ENCODE results near the gene SLC44A1. TPM values are rescaled to one million over a fixed set of nuclear protein-coding genes. Genes with fewer than 3 reads are reported as not detected.

SLC44A1 gene
- total RNA-seq, 1 donor from 2014 or later, result 54.9 TPM

GRCh38 chr9:105275111-105275510 is 30.7 kb downstream of the SLC44A1 start:
- no peak for DNase-seq

GRCh38 chr9:105275938-105276337 is 31.5 kb downstream of the SLC44A1 start:
- DNase-seq, result no peak

- no peak for DNase-seq
These were observed 34.3 kb downstream of the SLC44A1 start for GRCh38 chr9:105278751-105279150.

GRCh38 chr9:105280691-105281090 is 36.2 kb downstream of the SLC44A1 start:
- no peak for DNase-seq

GRCh38 chr9:105281272-105281671 is 36.8 kb downstream of the SLC44A1 start:
- no peak for DNase-seq

- no peak for DNase-seq
These were observed 37.5 kb downstream of the SLC44A1 start for GRCh38 chr9:105281926-105282325.

GRCh38 chr9:105282870-105283621 is 38.6 kb downstream of the SLC44A1 start:
- DNase-seq, result no peak

GRCh38 chr9:105283795-105284194 is 39.3 kb downstream of the SLC44A1 start:
- DNase-seq, result no peak

- DNase-seq, result no peak
These were observed 40.0 kb downstream of the SLC44A1 start for GRCh38 chr9:105284463-105284862.

- no peak for DNase-seq
These were observed 41.6 kb downstream of the SLC44A1 start for GRCh38 chr9:105286098-105286497.

GRCh38 chr9:105289305-105289704 is 44.9 kb downstream of the SLC44A1 start:
- DNase-seq, result no peak

- no peak for DNase-seq
These were observed 46.0 kb downstream of the SLC44A1 start for GRCh38 chr9:105290418-105290817.

- DNase-seq, result no peak
These were observed 46.5 kb downstream of the SLC44A1 start for GRCh38 chr9:105290954-105291353.

GRCh38 chr9:105291422-105291859 is 47.0 kb downstream of the SLC44A1 start:
- no peak for DNase-seq

- no peak for DNase-seq
These were observed 47.5 kb downstream of the SLC44A1 start for GRCh38 chr9:105291938-105292337.

- no peak for DNase-seq
These were observed 49.0 kb downstream of the SLC44A1 start for GRCh38 chr9:105293408-105293807.

- DNase-seq, result no peak
These were observed 50.7 kb downstream of the SLC44A1 start for GRCh38 chr9:105295201-105295550.

GRCh38 chr9:105295986-105296385 is 51.5 kb downstream of the SLC44A1 start:
- DNase-seq, result no peak

- no peak for DNase-seq
These were observed 52.0 kb downstream of the SLC44A1 start for GRCh38 chr9:105296445-105296844.

GRCh38 chr9:105296877-105297287 is 52.4 kb downstream of the SLC44A1 start:
- no peak for DNase-seq

- no peak for DNase-seq
These were observed 53.1 kb downstream of the SLC44A1 start for GRCh38 chr9:105297442-105298075.

GRCh38 chr9:105299190-105299854 is 54.9 kb downstream of the SLC44A1 start:
- DNase-seq, result peak; percentile 12

GRCh38 chr9:105302728-105303127 is 58.3 kb downstream of the SLC44A1 start:
- no peak for DNase-seq

- no peak for DNase-seq
These were observed 61.4 kb downstream of the SLC44A1 start for GRCh38 chr9:105305856-105306255.
